Measurements from ENCODE around the gene SUGCT. TPM values are rescaled to one million over a fixed set of nuclear protein-coding genes. Genes with fewer than 3 reads are reported as not detected.

The SUGCT gene
- total RNA-seq, 1 donor: 0.81 TPM

- DNase-seq (ENCODE audit: low read depth in 2 of 3, low spot score in 2 of 3): no peak
Observed at GRCh38 chr7:40315277-40315676, 180.5 kb downstream of the SUGCT start.

- no peak for DNase-seq (ENCODE audit: low read depth in 2 of 3, low spot score in 2 of 3)
Observed at GRCh38 chr7:40316176-40316575, 181.4 kb downstream of the SUGCT start.

- DNase-seq (ENCODE audit: low read depth in 2 of 3, low spot score in 2 of 3): no peak
Observed at GRCh38 chr7:40324914-40325313, 190.1 kb downstream of the SUGCT start.

- DNase-seq (ENCODE audit: low read depth in 2 of 3, low spot score in 2 of 3): no peak
Observed at GRCh38 chr7:40327113-40327512, 192.3 kb downstream of the SUGCT start.

- DNase-seq (ENCODE audit: low read depth in 2 of 3, low spot score in 2 of 3): no peak
Observed at GRCh38 chr7:40327873-40328272, 193.1 kb downstream of the SUGCT start.

- DNase-seq (ENCODE audit: low read depth in 2 of 3, low spot score in 2 of 3): peak in 2 of 3 donors; percentile 38 to 73
Observed at GRCh38 chr7:40329601-40330153, 194.9 kb downstream of the SUGCT start.

GRCh38 chr7:40330408-40330807, 195.6 kb downstream of the SUGCT start:
- DNase-seq (ENCODE audit: low read depth in 2 of 3, low spot score in 2 of 3): no peak

- DNase-seq (ENCODE audit: low read depth in 2 of 3, low spot score in 2 of 3): no peak
Observed at GRCh38 chr7:40331915-40332314, 197.1 kb downstream of the SUGCT start.

GRCh38 chr7:40332516-40332915, 197.7 kb downstream of the SUGCT start:
- no peak for DNase-seq (ENCODE audit: low read depth in 2 of 3, low spot score in 2 of 3)

- DNase-seq (ENCODE audit: low read depth in 2 of 3, low spot score in 2 of 3): no peak
Observed at GRCh38 chr7:40341836-40342235, 207.0 kb downstream of the SUGCT start.

- no peak for DNase-seq (ENCODE audit: low read depth in 2 of 3, low spot score in 2 of 3)
Observed at GRCh38 chr7:40346554-40346953, 211.7 kb downstream of the SUGCT start.

GRCh38 chr7:40348126-40348728, 213.4 kb downstream of the SUGCT start:
- DNase-seq (ENCODE audit: low read depth in 2 of 3, low spot score in 2 of 3): no peak

GRCh38 chr7:40350100-40350499, 215.3 kb downstream of the SUGCT start:
- no peak for DNase-seq (ENCODE audit: low read depth in 2 of 3, low spot score in 2 of 3)

- DNase-seq (ENCODE audit: low read depth in 2 of 3, low spot score in 2 of 3): no peak
Observed at GRCh38 chr7:40354711-40355110, 219.9 kb downstream of the SUGCT start.

- DNase-seq (ENCODE audit: low read depth in 2 of 3, low spot score in 2 of 3): no peak
Observed at GRCh38 chr7:40356312-40356711, 221.5 kb downstream of the SUGCT start.

GRCh38 chr7:40356871-40357709, 222.3 kb downstream of the SUGCT start:
- no peak for DNase-seq (ENCODE audit: low read depth in 2 of 3, low spot score in 2 of 3)

- DNase-seq (ENCODE audit: low read depth in 2 of 3, low spot score in 2 of 3): no peak
Observed at GRCh38 chr7:40369641-40370277, 235.0 kb downstream of the SUGCT start.

GRCh38 chr7:40371806-40372440, 237.1 kb downstream of the SUGCT start:
- DNase-seq (ENCODE audit: low read depth in 2 of 3, low spot score in 2 of 3): no peak

- DNase-seq (ENCODE audit: low read depth in 2 of 3, low spot score in 2 of 3): no peak
Observed at GRCh38 chr7:40374575-40374974, 239.8 kb downstream of the SUGCT start.

- no peak for DNase-seq (ENCODE audit: low read depth in 2 of 3, low spot score in 2 of 3)
Observed at GRCh38 chr7:40380111-40380510, 245.3 kb downstream of the SUGCT start.

GRCh38 chr7:40382145-40382544, 247.3 kb downstream of the SUGCT start:
- DNase-seq (ENCODE audit: low read depth in 2 of 3, low spot score in 2 of 3): no peak
